B cell (primary cell): ENCODE measurements around the gene TMEM273. TPM values are rescaled to one million over a fixed set of nuclear protein-coding genes. Genes with fewer than 3 reads are reported as not detected.

ENCODE experiments used
- ATAC-seq: fragments of 200-7000 bp; cut with Tn5 transposase; one replicate; pipeline ENCODE4 v1.10.0; 2021; ENCODE audit warnings: low read depth, mild to moderate bottlenecking, moderate number of reproducible peaks, moderate library complexity
- CTCF ChIA-PET: fragments of 350-600 bp; sonication (Branson Sonifier 250); formaldehyde crosslinking; loops from one replicate; lab custom pipeline; 2021; ENCODE audit warnings: antibody characterized with exemption, inconsistent platforms; lab: Charles Lee
- POLR2A ChIA-PET: fragments of 350-600 bp; sonication (Branson Sonifier 250); formaldehyde crosslinking; loops from one replicate; lab custom pipeline; 2021; ENCODE audit warnings: antibody characterized with exemption; lab: Charles Lee
- DNase-seq: peaks from one replicate; pipeline ENCODE4 v3.0.0; 2013
- H2AFZ ChIP-seq: 2 replicates; pipeline ENCODE4 v1.6.1; 2012; ENCODE audit warnings: mild to moderate bottlenecking, low read depth, low read length; ENCODE audit not compliant: insufficient read depth, poor library complexity, severe bottlenecking
- H3K27ac ChIP-seq, 2 donors: 1 replicate in 1 of 2; 2 replicates in 1 of 2; pipeline ENCODE4 v1.5.1; 2012 to 2013; ENCODE audit warnings: low read length in 2 of 2, mild to moderate bottlenecking in 2 of 2, moderate library complexity in 1 of 2
- H3K27me3 ChIP-seq, 4 experiments: fragments of 200-600 bp in 1 of 4; sonication (generic) in 1 of 4; replicated peaks in 1 of 4; 1 replicate in 2 of 4; 2 replicates in 2 of 4; pipeline versions ENCODE4 v1.6.1 to v1.7.0; 2013 to 2016; ENCODE audit warnings: low read length in 3 of 4, mild to moderate bottlenecking in 2 of 4, mixed read lengths in 1 of 4, moderate library complexity in 1 of 4; ENCODE audit not compliant: insufficient read depth in 4 of 4, control insufficient read depth in 3 of 4; ENCODE audit errors: control extremely low read depth in 1 of 4
- H3K36me3 ChIP-seq, 2 experiments: replicated peaks in 1 of 2; 1 replicate in 1 of 2; 2 replicates in 1 of 2; pipeline versions ENCODE4 v1.6.1 to v1.7.1; 2013; ENCODE audit warnings: low read length in 1 of 2; ENCODE audit not compliant: insufficient read depth in 2 of 2, control insufficient read depth in 1 of 2; ENCODE audit errors: control extremely low read depth in 1 of 2, extremely low read depth in 1 of 2
- H3K4me1 ChIP-seq, 2 donors: fragments of 200-600 bp in 1 of 2; sonication (generic) in 1 of 2; 1 replicate in 1 of 2; 2 replicates in 1 of 2; pipeline versions ENCODE4 v1.5.1 to v1.6.1; 2013 to 2017; ENCODE audit warnings: low read length in 2 of 2; ENCODE audit not compliant: control insufficient read depth in 2 of 2, insufficient read depth in 2 of 2
- H3K4me2 ChIP-seq: replicated peaks from 2 replicates; pipeline ENCODE3; 2012; ENCODE audit warnings: mild to moderate bottlenecking, low read depth, low read length; ENCODE audit not compliant: poor library complexity, severe bottlenecking
- H3K4me3 ChIP-seq, 5 experiments: fragments of 200-600 bp in 1 of 5; sonication (generic) in 1 of 5; 1 replicate in 3 of 5; 2 replicates in 2 of 5; pipeline versions ENCODE4 v1.5.1 to v1.7.0; 2011 to 2016; ENCODE audit warnings: low read length in 4 of 5, mild to moderate bottlenecking in 4 of 5, low read depth in 2 of 5, control low read depth in 1 of 5, moderate library complexity in 1 of 5; ENCODE audit not compliant: insufficient read depth in 1 of 5; ENCODE audit errors: control extremely low read depth in 1 of 5, extremely low read depth in 1 of 5
- H3K79me2 ChIP-seq: fragments of 200-600 bp; sonication (generic); one replicate; pipeline ENCODE4 v1.6.0; 2016; ENCODE audit warnings: low read length; ENCODE audit not compliant: control insufficient read depth, insufficient read depth
- H3K9ac ChIP-seq: fragments of 200-600 bp; sonication (generic); 2 replicates; pipeline ENCODE4 v1.6.1; 2017; ENCODE audit warnings: mild to moderate bottlenecking, low read length, moderate library complexity
- H3K9me3 ChIP-seq, 3 donors: one replicate each; pipeline versions ENCODE4 v1.6.1 to v1.7.1; 2013; ENCODE audit warnings: low read length in 2 of 3; ENCODE audit not compliant: control insufficient read depth in 2 of 3, insufficient read depth in 1 of 3; ENCODE audit errors: control extremely low read depth in 1 of 3
- H4K20me1 ChIP-seq: 2 replicates; pipeline ENCODE4 v1.6.0; 2012; ENCODE audit warnings: mild to moderate bottlenecking, low read length; ENCODE audit not compliant: insufficient read depth, control insufficient read depth, poor library complexity, severe bottlenecking
- H3K27ac Mint-ChIP-seq: one replicate; pipeline ENCODE4 v1.8.0; 2021; ENCODE audit warnings: mixed read lengths
- H3K27me3 Mint-ChIP-seq: one replicate; pipeline ENCODE4 v1.8.0; 2021; ENCODE audit warnings: mixed read lengths
- H3K4me1 Mint-ChIP-seq: one replicate; pipeline ENCODE4 v1.8.0; 2021; ENCODE audit warnings: mixed read lengths
- H3K4me3 Mint-ChIP-seq: one replicate; pipeline ENCODE4 v1.8.0; 2021; ENCODE audit warnings: mixed read lengths
- H3K9me3 Mint-ChIP-seq: one replicate; pipeline ENCODE4 v1.8.0; 2022; ENCODE audit warnings: mixed read lengths; ENCODE audit not compliant: insufficient read depth
- CTCF ChIP-seq: fragments of 200-600 bp; IDR thresholded peaks from one replicate; pipeline ENCODE4 v1.8.0; 2022; ENCODE audit warnings: antibody characterized with exemption, mild to moderate bottlenecking
- EZH2 ChIP-seq: IDR thresholded peaks from 2 replicates; pipeline ENCODE4 v1.6.1; 2012; ENCODE audit warnings: borderline replicate concordance, low read depth, mild to moderate bottlenecking, moderate library complexity, low read length; ENCODE audit not compliant: insufficient read depth, poor library complexity, severe bottlenecking
- WGBS: methylation state at CpG from one replicate; pipeline ENCODE4 v1.1.5; 2013; ENCODE audit warnings: missing lambda C conversion rate; ENCODE audit not compliant: insufficient coverage; 5-methylcytosine and 5-hydroxymethylcytosine counted together
- intact Hi-C: fragments of 100-400 bp; cut with micrococcal nuclease; formaldehyde crosslinking; loops from one replicate; pipeline ENCODE4 v1.10.0; 2022
- polyA plus RNA-seq: library from polyadenylated mRNA; depleted of rRNA; stranded (reverse); fragments of >200 nt; gene quantifications from 2 replicates; pipeline ENCODE4 v1.2.3, GENCODE V29; 2012
- total RNA-seq, 2 donors: library from RNA; stranded (reverse); fragments of 120-200 nt in 1 of 2; gene quantifications; 1 replicate in 1 of 2; 2 replicates in 1 of 2; pipeline versions ENCODE4 v1.2.3 to v1.2.4, GENCODE V29; 2013 to 2022

Gene TMEM273
- total and polyA plus RNA-seq, 2 donors (not counting 1 experiment from before 2014, with no cell fraction given): 36.0 to 36.4 TPM

- POLR2A ChIA-PET: no interaction called here
- ATAC-seq: no peak
- Histone ChIP-seq H3K27me3 (no peaks in the 10 kb centered on the region), H3K27ac (no peak overlapping the region), H3K4me1 (peaks cover 0 to 13% of the 10 kb centered on the region in 2 donors), H3K4me3 (no peak overlapping the region), H4K20me1 (no peaks in the 10 kb centered on the region), H2AFZ (no peak overlapping the region), H3K9me3 (no peaks in the 10 kb centered on the region), H3K36me3 (peaks cover 0 to 5% of the 10 kb centered on the region in 2 experiments), H3K9ac (no peak overlapping the region), H3K4me2 (no peak overlapping the region), H3K79me2 (no peaks in the 10 kb centered on the region)
- peaks cover 12% of the 10 kb centered on the region for H3K4me1 Mint-ChIP-seq
- WGBS: 98% methylated on average over 5 of the region's 14 CpGs
- TF ChIP-seq EZH2 (no peak), CTCF (no peak)
- H3K27me3 Mint-ChIP-seq: no peaks in the 10 kb centered on the region
- H3K27ac Mint-ChIP-seq: no peak overlapping the region
- no peak overlapping the region for H3K4me3 Mint-ChIP-seq
- DNase-seq: no peak
- intact Hi-C loops: loop anchor here (2.0 kb wide), 1 partner anchor 507 kb away; no protein-coding TSS in a partner anchor
- CTCF ChIA-PET: interaction anchor here (2.1 kb wide), 1 partner anchor 10 kb away, joined by 7 read pairs; no protein-coding TSS in a partner anchor
- H3K9me3 Mint-ChIP-seq: no peaks in the 10 kb centered on the region
Measured at GRCh38 chr10:49165821-49166483, 22.2 kb downstream of the TMEM273 start.

- intact Hi-C loops: loop anchor here (2.0 kb wide), 1 partner anchor 506 kb away; no protein-coding TSS in a partner anchor
Measured at GRCh38 chr10:49165259-49165658, 22.9 kb downstream of the TMEM273 start.

More at GRCh38 chr10:49165259-49165658, 22.9 kb downstream of the TMEM273 start:
- H3K27ac ChIP-seq: no peak overlapping the region
- ATAC-seq (no peak), DNase-seq (no peak)
- H2AFZ ChIP-seq: no peak overlapping the region
- no peaks in the 10 kb centered on the region for H4K20me1 ChIP-seq
- H3K4me3 Mint-ChIP-seq: no peak overlapping the region
- H3K4me1 ChIP-seq: peaks cover 0 to 10% of the 10 kb centered on the region in 2 donors
- no peaks in the 10 kb centered on the region for H3K79me2 ChIP-seq
- peaks cover 0 to 5% of the 10 kb centered on the region in 2 experiments for H3K36me3 ChIP-seq
- ChIA-PET CTCF (interaction anchor here (1.6 to 2.1 kb wide), 2 partner anchors 9 to 183 kb away, joined by 7 to 8 read pairs; no protein-coding TSS in a partner anchor), POLR2A (no interaction called here)
- no peak overlapping the region for H3K9ac ChIP-seq
- H3K4me3 ChIP-seq: no peak overlapping the region
- no peaks in the 10 kb centered on the region for H3K27me3 Mint-ChIP-seq
- TF ChIP-seq CTCF (no peak), EZH2 (no peak)
- WGBS: 88% methylated on average over 7 of the region's 7 CpGs
- H3K27ac Mint-ChIP-seq: no peak overlapping the region
- no peak overlapping the region for H3K4me2 ChIP-seq
- H3K4me1 Mint-ChIP-seq: peaks cover 12% of the 10 kb centered on the region
- no peaks in the 10 kb centered on the region for H3K9me3 ChIP-seq
- H3K9me3 Mint-ChIP-seq: no peaks in the 10 kb centered on the region
- H3K27me3 ChIP-seq: no peaks in the 10 kb centered on the region
